Measurements from ENCODE around the gene TMEM63C.

TMEM63C gene

DNA sequence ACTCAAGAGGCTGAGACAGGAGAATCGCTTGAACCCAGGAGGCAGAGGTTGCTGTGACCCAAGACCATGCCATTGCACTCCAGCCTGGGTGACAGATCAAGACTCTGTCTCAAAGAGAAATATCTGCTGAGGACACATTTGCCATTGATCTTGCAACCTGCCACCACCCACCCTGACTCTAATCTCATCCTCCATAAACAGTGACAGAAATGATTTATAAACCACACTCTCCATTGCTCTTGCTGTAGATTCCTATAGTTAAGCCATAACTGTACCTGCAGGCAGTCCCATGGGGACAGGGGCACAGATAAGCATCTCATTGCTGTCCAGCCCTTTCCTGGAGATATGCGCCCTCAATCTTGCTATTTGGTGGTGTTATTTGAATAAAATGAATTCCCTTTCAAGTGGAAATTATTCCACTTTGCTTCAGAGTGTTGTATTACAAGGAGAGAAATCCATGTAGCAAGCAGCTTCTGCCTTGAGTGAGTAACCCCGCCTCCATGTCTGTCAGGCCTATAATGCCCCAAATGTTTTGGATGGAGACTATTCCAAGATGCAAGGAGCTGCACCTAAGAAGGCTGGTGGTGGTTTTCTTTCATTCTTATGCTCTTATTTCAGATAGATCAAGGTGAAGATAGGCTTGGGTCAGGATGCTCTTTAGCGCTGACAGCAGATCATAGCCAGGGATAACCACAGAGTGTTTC, 37.0 kb upstream of the TMEM63C start:
- H3K27me3 ChIP-seq (replicated peaks; ENCODE audit: control insufficient read depth, insufficient read depth, low read length): no peaks in the 10 kb centered on the region; the same call in none of the 2 replicates
- no peak for DNase-seq (ENCODE audit: extremely low read depth, insufficient read length)
- no peaks in the 10 kb centered on the region for H3K36me3 ChIP-seq (ENCODE audit: control insufficient read depth, insufficient read depth, low read length)
- H3K4me3 ChIP-seq (replicated peaks; ENCODE audit: low read depth, low read length): no peak overlapping the region
- TF ChIP-seq, protein P1, sequence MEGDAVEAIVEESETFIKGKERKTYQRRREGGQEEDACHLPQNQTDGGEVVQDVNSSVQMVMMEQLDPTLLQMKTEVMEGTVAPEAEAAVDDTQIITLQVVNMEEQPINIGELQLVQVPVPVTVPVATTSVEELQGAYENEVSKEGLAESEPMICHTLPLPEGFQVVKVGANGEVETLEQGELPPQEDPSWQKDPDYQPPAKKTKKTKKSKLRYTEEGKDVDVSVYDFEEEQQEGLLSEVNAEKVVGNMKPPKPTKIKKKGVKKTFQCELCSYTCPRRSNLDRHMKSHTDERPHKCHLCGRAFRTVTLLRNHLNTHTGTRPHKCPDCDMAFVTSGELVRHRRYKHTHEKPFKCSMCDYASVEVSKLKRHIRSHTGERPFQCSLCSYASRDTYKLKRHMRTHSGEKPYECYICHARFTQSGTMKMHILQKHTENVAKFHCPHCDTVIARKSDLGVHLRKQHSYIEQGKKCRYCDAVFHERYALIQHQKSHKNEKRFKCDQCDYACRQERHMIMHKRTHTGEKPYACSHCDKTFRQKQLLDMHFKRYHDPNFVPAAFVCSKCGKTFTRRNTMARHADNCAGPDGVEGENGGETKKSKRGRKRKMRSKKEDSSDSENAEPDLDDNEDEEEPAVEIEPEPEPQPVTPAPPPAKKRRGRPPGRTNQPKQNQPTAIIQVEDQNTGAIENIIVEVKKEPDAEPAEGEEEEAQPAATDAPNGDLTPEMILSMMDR (IDR thresholded peaks at IDR 0.05; ENCODE audit: insufficient read depth, low read length, poor library complexity, severe bottlenecking): no peak

DNA sequence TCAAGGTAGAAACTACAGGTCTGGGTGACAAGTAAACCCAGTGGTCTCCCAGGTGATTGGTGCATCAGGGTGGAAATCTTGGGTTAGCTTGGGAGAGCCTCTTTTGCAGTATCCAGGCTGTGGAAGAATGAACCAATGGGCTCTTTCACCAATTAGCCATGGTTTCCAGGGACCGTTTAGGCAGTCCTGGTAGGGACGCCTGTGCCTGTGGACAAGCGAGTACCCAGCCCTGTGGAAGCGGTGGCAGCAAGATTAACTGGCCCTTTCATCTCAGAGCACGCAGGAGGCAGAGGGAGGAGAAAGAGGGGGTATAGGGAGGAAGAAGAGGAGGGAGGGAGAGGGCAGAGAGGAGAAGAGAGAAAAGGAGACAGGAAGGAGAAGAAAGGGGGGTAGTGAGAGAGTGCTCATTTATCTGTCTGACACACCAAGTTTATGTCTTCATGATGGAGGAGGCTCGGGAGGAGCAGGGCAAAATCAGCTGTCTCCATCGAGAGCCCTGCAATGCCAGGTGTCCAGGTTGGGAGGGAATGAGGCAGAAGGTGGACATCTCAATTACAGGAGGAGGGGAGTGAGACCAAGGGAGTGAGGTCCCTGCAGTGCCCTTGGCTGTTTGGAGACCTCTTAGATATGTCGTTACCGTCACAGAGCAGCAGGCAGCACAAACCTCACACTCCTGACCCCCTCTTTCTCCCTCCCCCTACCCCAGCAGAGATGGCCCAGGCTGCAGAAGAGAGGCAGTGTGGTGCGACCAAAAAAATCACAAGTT, 35.4 kb upstream of the TMEM63C start:
- no peak for DNase-seq (ENCODE audit: extremely low read depth, insufficient read length)
- TF ChIP-seq, protein P1 (IDR thresholded peaks at IDR 0.05; ENCODE audit: insufficient read depth, low read length, poor library complexity, severe bottlenecking): no peak
- no peaks in the 10 kb centered on the region for H3K36me3 ChIP-seq (ENCODE audit: control insufficient read depth, insufficient read depth, low read length)
- no peaks in the 10 kb centered on the region; the same call in none of the 2 replicates for H3K27me3 ChIP-seq (replicated peaks; ENCODE audit: control insufficient read depth, insufficient read depth, low read length)
- H3K4me3 ChIP-seq (replicated peaks; ENCODE audit: low read depth, low read length): no peak overlapping the region

DNA sequence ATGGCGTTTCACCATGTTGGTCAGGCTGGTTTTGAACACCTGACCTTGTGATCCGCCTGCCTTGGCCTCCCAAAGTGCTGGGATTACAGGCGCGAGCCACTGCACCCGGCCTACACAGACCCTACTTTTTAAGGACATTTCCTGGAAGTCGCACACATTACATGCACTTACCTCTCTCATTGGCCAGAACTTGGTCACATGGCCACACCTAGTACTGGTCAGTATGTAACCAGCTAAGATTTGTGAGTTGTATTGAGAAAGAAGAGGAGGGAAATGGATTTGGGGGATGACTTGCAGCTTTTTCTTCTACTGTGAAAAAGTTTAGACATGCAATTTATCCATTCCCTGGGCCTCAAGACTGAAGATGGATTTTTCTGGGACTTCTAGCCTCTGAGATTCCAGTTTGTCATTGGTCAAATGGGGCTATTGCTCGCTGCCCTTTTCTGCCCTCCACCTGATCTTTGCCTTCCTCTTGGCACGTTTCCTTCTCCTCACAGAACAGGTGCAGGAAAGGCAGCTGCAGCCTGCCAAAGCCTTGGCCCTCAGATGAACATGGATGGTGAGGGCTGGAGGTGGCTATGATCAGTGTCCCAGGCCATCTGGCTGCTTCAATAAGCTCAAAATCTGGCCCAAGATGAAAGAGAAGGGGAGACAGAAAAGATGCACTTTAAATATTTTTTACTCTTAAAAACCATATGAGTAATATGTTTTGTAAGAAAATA, 32.9 kb upstream of the TMEM63C start:
- Histone ChIP-seq H3K27me3 (replicated peaks; ENCODE audit: control insufficient read depth, insufficient read depth, low read length) (no peaks in the 10 kb centered on the region; the same call in 1 of the 2 replicates), H3K4me3 (replicated peaks; ENCODE audit: low read depth, low read length) (no peak overlapping the region), H3K36me3 (ENCODE audit: control insufficient read depth, insufficient read depth, low read length) (no peaks in the 10 kb centered on the region)
- DNase-seq (ENCODE audit: extremely low read depth, insufficient read length): no peak
- TF ChIP-seq, protein P1 (IDR thresholded peaks at IDR 0.05; ENCODE audit: insufficient read depth, low read length, poor library complexity, severe bottlenecking): no peak

DNA sequence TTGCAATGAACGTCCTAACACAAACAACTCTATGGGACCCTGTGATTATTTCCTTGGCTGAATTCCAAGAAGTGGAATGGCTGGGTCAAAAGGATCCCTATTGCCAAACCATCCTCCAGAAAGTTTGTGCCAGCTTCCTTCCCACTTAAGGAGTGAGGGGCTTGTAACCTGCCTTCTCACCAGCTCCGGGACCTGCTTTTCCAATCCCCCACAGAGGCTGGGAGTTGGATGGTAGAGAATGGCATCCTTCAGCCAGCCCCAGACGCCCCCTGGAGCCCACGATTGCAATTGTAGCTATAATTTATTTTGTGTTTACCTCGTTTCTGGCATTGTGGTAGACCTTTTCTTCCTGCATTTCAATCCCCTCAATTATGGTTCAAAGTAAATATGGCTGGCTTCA, 30.4 kb upstream of the TMEM63C start:
- TF ChIP-seq, protein P1 (IDR thresholded peaks at IDR 0.05; ENCODE audit: insufficient read depth, low read length, poor library complexity, severe bottlenecking): peak; percentile 68
- Histone ChIP-seq H3K27me3 (replicated peaks; ENCODE audit: control insufficient read depth, insufficient read depth, low read length) (peaks cover 1% of the 10 kb centered on the region; the same call in 1 of the 2 replicates), H3K4me3 (replicated peaks; ENCODE audit: low read depth, low read length) (no peak overlapping the region), H3K36me3 (ENCODE audit: control insufficient read depth, insufficient read depth, low read length) (no peaks in the 10 kb centered on the region)
- no peak for DNase-seq (ENCODE audit: extremely low read depth, insufficient read length)

DNA sequence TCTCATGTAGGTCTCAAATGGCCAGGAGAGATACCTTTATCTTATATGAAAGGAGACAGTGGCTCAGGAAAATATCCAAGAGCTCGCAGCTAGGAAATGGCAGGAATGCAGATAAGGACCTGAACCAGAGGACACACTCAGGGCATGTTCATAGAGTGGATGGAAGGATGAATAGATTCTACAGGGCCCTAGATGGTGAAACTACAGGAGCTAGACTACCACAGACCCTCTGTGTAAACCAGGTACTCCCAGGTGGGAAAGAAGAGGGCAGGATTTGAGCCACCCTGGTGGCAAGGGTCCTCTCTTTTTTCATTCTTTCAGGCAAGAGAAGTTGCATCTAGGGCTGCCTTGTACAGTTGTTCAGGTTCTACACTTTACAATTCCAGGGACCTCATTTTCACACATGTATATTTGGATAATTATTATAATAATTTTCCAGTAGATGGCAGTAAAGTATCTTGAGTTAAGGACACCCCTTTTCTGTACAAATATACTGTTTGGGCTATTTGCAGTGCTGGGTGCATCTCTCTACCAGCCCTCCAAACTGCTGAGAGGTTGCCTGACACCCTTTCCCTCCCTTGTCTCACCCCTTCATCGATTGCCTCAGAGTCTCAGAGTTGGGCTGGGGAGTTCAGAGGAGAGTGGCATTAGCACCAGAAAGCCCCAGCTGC, 29.5 kb upstream of the TMEM63C start:
- H3K36me3 ChIP-seq (ENCODE audit: control insufficient read depth, insufficient read depth, low read length): no peaks in the 10 kb centered on the region
- TF ChIP-seq, protein P1 (IDR thresholded peaks at IDR 0.05; ENCODE audit: insufficient read depth, low read length, poor library complexity, severe bottlenecking): no peak
- no peak overlapping the region for H3K4me3 ChIP-seq (replicated peaks; ENCODE audit: low read depth, low read length)
- H3K27me3 ChIP-seq (replicated peaks; ENCODE audit: control insufficient read depth, insufficient read depth, low read length): peaks cover 1% of the 10 kb centered on the region; the same call in 1 of the 2 replicates
- no peak for DNase-seq (ENCODE audit: extremely low read depth, insufficient read length)

Data from GM06990 (cell line).